GM21619 (cell line): ENCODE results near the gene ZNF407.

Experiments
- ATAC-seq: cut with Tn5 transposase; IDR thresholded peaks from one replicate; pipeline ENCODE4 v1.9.1; 2021; ENCODE audit not compliant: unreplicated experiment

ZNF407 gene

DNA sequence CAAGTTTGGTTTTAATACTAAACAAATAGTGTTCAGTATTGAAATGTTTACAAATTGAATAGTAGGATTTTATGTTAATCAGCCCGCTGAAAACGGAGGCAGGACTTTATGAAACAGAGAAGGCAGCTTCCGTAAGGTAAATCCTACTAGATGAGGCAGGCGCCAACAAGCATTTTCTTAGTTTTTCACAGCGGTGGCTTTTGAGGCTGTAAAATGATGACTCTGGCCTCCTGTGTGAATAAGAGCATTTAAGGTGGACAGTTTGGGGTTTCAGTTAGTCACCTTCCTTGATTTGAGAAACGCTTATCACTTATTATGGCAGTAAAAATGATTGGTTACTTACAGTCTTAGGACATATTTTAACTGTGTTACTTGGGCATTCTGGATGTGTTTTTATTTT lies 398.4 kb downstream of the ZNF407 start:
- no peak for ATAC-seq

GRCh38 chr18:74996996-74997395 lies 399.3 kb downstream of the ZNF407 start:
- no peak for ATAC-seq

GRCh38 chr18:75000920-75001319 lies 403.2 kb downstream of the ZNF407 start:
- no peak for ATAC-seq

- ATAC-seq: no peak
Observed at GRCh38 chr18:75003039-75003438, 405.4 kb downstream of the ZNF407 start.

- ATAC-seq: no peak
Observed at GRCh38 chr18:75003764-75004690, 406.4 kb downstream of the ZNF407 start.

DNA sequence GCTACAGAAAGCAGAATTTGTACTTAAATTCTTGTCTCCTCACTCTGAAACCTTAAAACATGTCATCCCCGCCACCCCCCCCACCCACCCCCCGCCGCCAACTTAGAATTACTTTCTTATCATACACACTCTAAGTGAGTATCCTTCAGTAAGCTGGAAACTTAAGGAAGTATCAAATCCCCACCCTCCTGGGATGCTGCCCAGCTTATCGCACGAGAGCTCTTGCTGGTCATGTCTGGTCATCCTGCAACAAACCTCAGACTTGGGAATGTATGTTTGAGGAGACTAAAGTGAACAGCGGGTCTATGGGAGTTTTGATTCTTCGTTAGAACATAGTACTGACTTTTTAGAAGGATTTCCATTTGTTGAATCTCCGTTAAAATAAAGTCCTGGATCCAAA lies 408.0 kb downstream of the ZNF407 start:
- no peak for ATAC-seq

DNA sequence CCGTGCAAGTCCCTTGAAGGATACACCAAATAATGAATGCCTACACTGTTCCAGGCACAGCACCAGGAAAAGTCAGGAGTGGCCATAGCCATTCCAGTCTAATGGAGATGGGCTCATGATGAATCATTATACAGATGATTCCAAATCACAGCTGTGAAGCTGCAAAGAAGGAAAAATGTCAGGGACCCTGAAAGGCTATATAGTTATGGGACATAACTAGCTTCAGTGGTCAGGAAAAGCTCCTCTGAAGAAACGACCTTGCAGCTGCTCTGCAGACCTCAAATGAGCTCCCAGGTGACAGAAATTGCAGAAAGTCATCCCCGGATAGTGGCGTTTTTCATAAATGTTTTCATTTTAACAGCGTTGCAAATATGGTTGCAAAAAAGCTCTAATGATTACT lies 410.5 kb downstream of the ZNF407 start:
- ATAC-seq: no peak

DNA sequence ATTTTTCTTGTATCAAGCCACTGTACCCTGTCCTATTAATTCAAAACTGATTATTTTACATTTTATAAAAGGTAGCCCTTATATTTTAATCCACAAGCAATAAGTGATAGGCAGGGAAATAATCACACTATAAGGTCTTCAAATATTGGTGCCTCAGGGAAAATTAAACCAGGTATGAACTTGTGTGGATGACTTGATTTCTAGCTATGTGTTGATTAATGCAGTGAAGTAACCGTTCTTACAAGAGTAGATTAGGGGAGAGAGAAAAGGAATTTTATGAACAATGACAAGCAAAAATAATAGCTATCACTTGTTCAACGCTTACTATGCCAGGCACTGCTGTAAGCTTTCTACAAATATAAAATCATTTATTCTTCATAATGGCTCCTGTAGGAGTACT lies 411.6 kb downstream of the ZNF407 start:
- no peak for ATAC-seq

DNA sequence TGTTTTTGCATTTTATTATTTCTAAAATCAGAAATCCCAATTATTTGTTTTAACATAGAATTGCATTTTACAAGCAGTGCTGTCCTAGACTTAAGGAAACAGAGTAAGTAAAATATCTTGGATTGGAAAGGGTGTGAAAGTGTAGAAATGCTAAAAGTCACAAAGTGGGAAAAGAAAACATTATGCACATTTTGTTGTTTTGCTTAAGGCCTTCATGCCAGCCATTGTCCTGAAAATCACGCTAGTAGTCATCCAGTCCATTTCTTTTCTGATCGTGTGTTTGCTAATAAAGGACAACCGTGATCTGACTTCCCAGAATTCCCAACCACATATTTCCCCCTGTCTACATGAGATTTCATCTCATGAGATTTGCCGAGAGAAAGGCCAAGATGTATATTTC lies 412.2 kb downstream of the ZNF407 start:
- ATAC-seq: no peak

- no peak for ATAC-seq
Observed at GRCh38 chr18:75010278-75010677, 412.6 kb downstream of the ZNF407 start.

DNA sequence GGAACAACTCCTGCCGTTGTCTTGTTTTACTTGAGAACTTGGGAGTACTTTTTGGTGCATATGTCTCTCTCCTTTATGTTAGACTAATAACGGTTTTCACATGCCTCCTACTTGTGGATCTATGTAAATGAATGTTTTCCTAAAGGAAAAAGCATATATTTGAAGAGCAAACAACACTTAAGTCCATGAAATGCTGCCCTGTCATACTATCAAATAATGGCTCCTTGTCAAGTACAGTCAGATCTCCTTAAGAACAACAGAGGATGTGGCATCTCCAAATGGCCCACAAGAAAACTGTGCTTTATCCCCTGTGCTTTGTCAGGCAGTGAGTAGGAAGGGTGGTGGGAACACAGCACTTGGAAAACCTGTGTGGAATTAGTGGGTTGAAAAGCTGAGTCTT lies 413.0 kb downstream of the ZNF407 start:
- ATAC-seq: no peak

- ATAC-seq: peak; percentile 87
Observed at GRCh38 chr18:75016025-75016717, 418.5 kb downstream of the ZNF407 start.

GRCh38 chr18:75023473-75023872 lies 425.8 kb downstream of the ZNF407 start:
- ATAC-seq: no peak

- ATAC-seq: no peak
Observed at GRCh38 chr18:75024871-75025270, 427.2 kb downstream of the ZNF407 start.

DNA sequence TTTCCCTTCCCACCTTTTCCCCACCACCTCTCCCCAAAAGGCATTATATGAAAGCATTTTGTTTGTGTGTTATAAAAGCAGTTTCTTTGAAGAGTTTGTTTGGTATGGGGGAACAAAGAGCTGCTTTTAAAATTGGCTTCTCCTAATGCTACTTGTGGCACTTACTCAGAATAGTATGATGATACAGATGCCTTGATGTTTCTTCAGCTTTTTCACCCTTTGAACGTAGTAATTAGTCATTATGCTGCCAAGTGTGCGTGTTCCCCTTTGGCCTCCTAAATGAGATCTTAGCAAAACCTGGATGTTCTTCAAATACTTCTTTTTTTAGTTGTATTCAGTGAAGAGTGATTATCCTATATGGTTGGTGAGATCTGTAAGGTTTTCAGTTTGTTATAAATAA lies 427.9 kb downstream of the ZNF407 start:
- ATAC-seq: no peak

- ATAC-seq: no peak
Observed at GRCh38 chr18:75029481-75029880, 431.8 kb downstream of the ZNF407 start.

- ATAC-seq: no peak
Observed at GRCh38 chr18:75031717-75032317, 434.1 kb downstream of the ZNF407 start.

DNA sequence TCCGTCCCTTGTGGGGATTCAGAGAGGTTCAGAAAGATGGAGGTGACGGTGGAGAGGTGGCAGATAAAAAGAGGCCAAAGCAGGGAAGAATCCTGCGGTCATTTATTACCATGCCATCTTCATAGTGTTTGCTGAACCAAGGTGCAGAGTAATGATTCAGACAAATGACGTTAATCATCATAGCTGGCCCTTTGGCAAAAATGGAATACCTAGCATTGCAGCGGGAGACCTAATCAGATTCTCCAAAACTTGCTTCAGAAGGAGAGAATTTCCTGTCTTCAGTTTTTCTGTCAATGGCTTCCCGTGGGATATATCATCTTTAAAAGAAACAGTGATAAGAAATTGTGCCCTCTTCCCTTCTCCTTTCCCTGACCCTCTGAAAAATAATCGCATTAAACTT lies 435.8 kb downstream of the ZNF407 start:
- ATAC-seq: no peak

- no peak for ATAC-seq
Observed at GRCh38 chr18:75034937-75035336, 437.3 kb downstream of the ZNF407 start.

GRCh38 chr18:75035928-75036327 lies 438.3 kb downstream of the ZNF407 start:
- no peak for ATAC-seq

GRCh38 chr18:75036917-75037688 lies 439.4 kb downstream of the ZNF407 start:
- no peak for ATAC-seq
